ENCODE results near the gene CDH12. TPM values are rescaled to one million over a fixed set of nuclear protein-coding genes. Genes with fewer than 3 reads are reported as not detected.

CDH12 gene
- total RNA-seq, 1 donor from 2014 or later, result 23.5 TPM

- H3K4me1 Mint-ChIP-seq (ENCODE audit: low read depth, unreplicated experiment), result no peaks in the 10 kb centered on the region
- no peak for TF ChIP-seq CTCF (IDR thresholded peaks at IDR 0.05; ENCODE audit: partially characterized antibody, unreplicated experiment)
- H3K36me3 Mint-ChIP-seq (ENCODE audit: unreplicated experiment), result no peaks in the 10 kb centered on the region
- H3K27ac Mint-ChIP-seq (ENCODE audit: unreplicated experiment), result no peak overlapping the region
- DNase-seq, result no peak
- no peak overlapping the region for H3K4me3 Mint-ChIP-seq (ENCODE audit: unreplicated experiment)
- no peaks in the 10 kb centered on the region for H3K9me3 Mint-ChIP-seq (ENCODE audit: unreplicated experiment)
- no peaks in the 10 kb centered on the region for H3K27me3 Mint-ChIP-seq (ENCODE audit: unreplicated experiment)
Observed at GRCh38 chr5:22591461-22591860, 261.7 kb downstream of the CDH12 start.

- Mint-ChIP-seq H3K9me3 (ENCODE audit: unreplicated experiment) (no peaks in the 10 kb centered on the region), H3K27ac (ENCODE audit: unreplicated experiment) (no peak overlapping the region), H3K4me3 (ENCODE audit: unreplicated experiment) (no peak overlapping the region), H3K36me3 (ENCODE audit: unreplicated experiment) (no peaks in the 10 kb centered on the region), H3K27me3 (ENCODE audit: unreplicated experiment) (no peaks in the 10 kb centered on the region), H3K4me1 (ENCODE audit: low read depth, unreplicated experiment) (no peaks in the 10 kb centered on the region)
- TF ChIP-seq CTCF (IDR thresholded peaks at IDR 0.05; ENCODE audit: partially characterized antibody, unreplicated experiment), result no peak
- DNase-seq, result no peak
Observed at GRCh38 chr5:22590677-22591268, 262.4 kb downstream of the CDH12 start.

GRCh38 chr5:22577711-22578110 is 275.4 kb downstream of the CDH12 start:
- TF ChIP-seq CTCF (IDR thresholded peaks at IDR 0.05; ENCODE audit: partially characterized antibody, unreplicated experiment), result no peak
- Mint-ChIP-seq H3K27ac (ENCODE audit: unreplicated experiment) (no peak overlapping the region), H3K4me1 (ENCODE audit: low read depth, unreplicated experiment) (no peaks in the 10 kb centered on the region), H3K9me3 (ENCODE audit: unreplicated experiment) (no peaks in the 10 kb centered on the region), H3K4me3 (ENCODE audit: unreplicated experiment) (no peak overlapping the region), H3K27me3 (ENCODE audit: unreplicated experiment) (no peaks in the 10 kb centered on the region), H3K36me3 (ENCODE audit: unreplicated experiment) (no peaks in the 10 kb centered on the region)
- no peak for DNase-seq

GRCh38 chr5:22577006-22577405 is 276.1 kb downstream of the CDH12 start:
- H3K27me3 Mint-ChIP-seq (ENCODE audit: unreplicated experiment), result no peaks in the 10 kb centered on the region

More at GRCh38 chr5:22577006-22577405, 276.1 kb downstream of the CDH12 start:
- H3K4me1 Mint-ChIP-seq (ENCODE audit: low read depth, unreplicated experiment), result no peaks in the 10 kb centered on the region
- no peak overlapping the region for H3K27ac Mint-ChIP-seq (ENCODE audit: unreplicated experiment)
- no peak for TF ChIP-seq CTCF (IDR thresholded peaks at IDR 0.05; ENCODE audit: partially characterized antibody, unreplicated experiment)
- no peak for DNase-seq
- no peaks in the 10 kb centered on the region for H3K9me3 Mint-ChIP-seq (ENCODE audit: unreplicated experiment)
- no peak overlapping the region for H3K4me3 Mint-ChIP-seq (ENCODE audit: unreplicated experiment)
- no peaks in the 10 kb centered on the region for H3K36me3 Mint-ChIP-seq (ENCODE audit: unreplicated experiment)
